HL-60 (cell line): Measurements from ENCODE around the gene INTS6L.

Source experiments
- DNase-seq, 2 experiments: peaks; one replicate each; pipeline ENCODE4 v3.0.0-alpha.2; 2010 to 2020; ENCODE audit warnings: low read depth in 1 of 2, low spot score in 1 of 2
- H3K27ac ChIP-seq: fragments of 250-450 bp; sonication (Bioruptor Pico); replicated peaks from 2 replicates; pipeline ENCODE4 v1.5.1; 2020; ENCODE audit warnings: mild to moderate bottlenecking, moderate library complexity
- H3K27me3 ChIP-seq: fragments of 250-450 bp; sonication (Bioruptor Pico); 2 replicates; pipeline ENCODE4 v1.5.1; 2021; ENCODE audit warnings: mild to moderate bottlenecking, moderate library complexity; ENCODE audit not compliant: insufficient read depth, poor library complexity, severe bottlenecking
- H3K4me3 ChIP-seq: replicated peaks from 2 replicates; pipeline ENCODE4 v1.5.1; 2011; ENCODE audit warnings: mild to moderate bottlenecking, control low read depth, low read length; ENCODE audit not compliant: insufficient read depth
- GABPA ChIP-seq: IDR thresholded peaks from 2 replicates; pipeline ENCODE4 v1.6.1; 2012; ENCODE audit warnings: low read depth
- POLR2AphosphoS5 ChIP-seq: IDR thresholded peaks from 2 replicates; pipeline ENCODE4 v1.6.1; 2012; ENCODE audit warnings: low read depth
- SPI1 ChIP-seq: IDR thresholded peaks from 2 replicates; pipeline ENCODE4 v1.6.1; 2012; ENCODE audit warnings: low read depth, mild to moderate bottlenecking, borderline replicate concordance
- TF ChIP-seq, protein P1 (sequence below): IDR thresholded peaks from 2 replicates; pipeline ENCODE4 v1.6.1; 2012; ENCODE audit warnings: low read depth; ENCODE audit not compliant: insufficient replicate concordance
- TF ChIP-seq, protein P2 (sequence below): IDR thresholded peaks from one replicate; pipeline ENCODE4 v1.5.1; 2011; ENCODE audit warnings: low read length, control low read depth, inconsistent platforms; ENCODE audit not compliant: insufficient read depth

The INTS6L gene

GRCh38 chrX:135512508-135513129 is 7.8 kb upstream of the INTS6L start:
- peak in 1 of 2 experiments; percentile 74 for DNase-seq
- Histone ChIP-seq H3K27ac (peak overlapping the region; percentile 85), H3K4me3 (no peak overlapping the region), H3K27me3 (no peaks in the 10 kb centered on the region)
- TF ChIP-seq, protein P1, sequence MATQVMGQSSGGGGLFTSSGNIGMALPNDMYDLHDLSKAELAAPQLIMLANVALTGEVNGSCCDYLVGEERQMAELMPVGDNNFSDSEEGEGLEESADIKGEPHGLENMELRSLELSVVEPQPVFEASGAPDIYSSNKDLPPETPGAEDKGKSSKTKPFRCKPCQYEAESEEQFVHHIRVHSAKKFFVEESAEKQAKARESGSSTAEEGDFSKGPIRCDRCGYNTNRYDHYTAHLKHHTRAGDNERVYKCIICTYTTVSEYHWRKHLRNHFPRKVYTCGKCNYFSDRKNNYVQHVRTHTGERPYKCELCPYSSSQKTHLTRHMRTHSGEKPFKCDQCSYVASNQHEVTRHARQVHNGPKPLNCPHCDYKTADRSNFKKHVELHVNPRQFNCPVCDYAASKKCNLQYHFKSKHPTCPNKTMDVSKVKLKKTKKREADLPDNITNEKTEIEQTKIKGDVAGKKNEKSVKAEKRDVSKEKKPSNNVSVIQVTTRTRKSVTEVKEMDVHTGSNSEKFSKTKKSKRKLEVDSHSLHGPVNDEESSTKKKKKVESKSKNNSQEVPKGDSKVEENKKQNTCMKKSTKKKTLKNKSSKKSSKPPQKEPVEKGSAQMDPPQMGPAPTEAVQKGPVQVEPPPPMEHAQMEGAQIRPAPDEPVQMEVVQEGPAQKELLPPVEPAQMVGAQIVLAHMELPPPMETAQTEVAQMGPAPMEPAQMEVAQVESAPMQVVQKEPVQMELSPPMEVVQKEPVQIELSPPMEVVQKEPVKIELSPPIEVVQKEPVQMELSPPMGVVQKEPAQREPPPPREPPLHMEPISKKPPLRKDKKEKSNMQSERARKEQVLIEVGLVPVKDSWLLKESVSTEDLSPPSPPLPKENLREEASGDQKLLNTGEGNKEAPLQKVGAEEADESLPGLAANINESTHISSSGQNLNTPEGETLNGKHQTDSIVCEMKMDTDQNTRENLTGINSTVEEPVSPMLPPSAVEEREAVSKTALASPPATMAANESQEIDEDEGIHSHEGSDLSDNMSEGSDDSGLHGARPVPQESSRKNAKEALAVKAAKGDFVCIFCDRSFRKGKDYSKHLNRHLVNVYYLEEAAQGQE: no peak
- peak; percentile 27; the same call in 1 of the 2 replicates for TF ChIP-seq SPI1

DNA sequence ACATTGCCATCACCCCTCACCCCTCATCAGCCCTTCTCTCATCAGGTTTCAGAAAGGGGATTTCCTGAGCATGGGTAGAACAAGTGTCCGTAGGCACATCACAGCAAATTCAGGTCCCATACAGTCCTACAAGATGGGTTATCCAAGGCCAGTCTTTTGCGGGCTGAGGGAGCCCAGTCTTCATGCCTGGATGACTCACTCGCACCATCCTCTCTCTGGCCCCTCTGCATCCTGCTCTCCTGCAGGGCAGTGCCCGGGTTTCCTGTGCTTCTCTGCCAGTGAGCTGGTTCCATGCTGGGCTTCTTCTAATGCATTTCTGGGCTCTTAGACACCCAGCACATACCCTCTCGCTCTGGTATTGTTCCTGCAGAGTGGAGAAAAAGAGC is 7.3 kb upstream of the INTS6L start:
- peak; percentile 37 to 39 for DNase-seq

GRCh38 chrX:135516376-135516775 is 4.1 kb upstream of the INTS6L start:
- no peaks in the 10 kb centered on the region for H3K27me3 ChIP-seq
- DNase-seq: peak in 1 of 2 experiments; percentile 69

More for the DNA sequence above, 7.3 kb upstream of the INTS6L start:
- Histone ChIP-seq H3K27me3 (no peaks in the 10 kb centered on the region), H3K27ac (peak overlapping the region; percentile 85), H3K4me3 (no peak overlapping the region)
- TF ChIP-seq GABPA: no peak
- TF ChIP-seq, protein P2, sequence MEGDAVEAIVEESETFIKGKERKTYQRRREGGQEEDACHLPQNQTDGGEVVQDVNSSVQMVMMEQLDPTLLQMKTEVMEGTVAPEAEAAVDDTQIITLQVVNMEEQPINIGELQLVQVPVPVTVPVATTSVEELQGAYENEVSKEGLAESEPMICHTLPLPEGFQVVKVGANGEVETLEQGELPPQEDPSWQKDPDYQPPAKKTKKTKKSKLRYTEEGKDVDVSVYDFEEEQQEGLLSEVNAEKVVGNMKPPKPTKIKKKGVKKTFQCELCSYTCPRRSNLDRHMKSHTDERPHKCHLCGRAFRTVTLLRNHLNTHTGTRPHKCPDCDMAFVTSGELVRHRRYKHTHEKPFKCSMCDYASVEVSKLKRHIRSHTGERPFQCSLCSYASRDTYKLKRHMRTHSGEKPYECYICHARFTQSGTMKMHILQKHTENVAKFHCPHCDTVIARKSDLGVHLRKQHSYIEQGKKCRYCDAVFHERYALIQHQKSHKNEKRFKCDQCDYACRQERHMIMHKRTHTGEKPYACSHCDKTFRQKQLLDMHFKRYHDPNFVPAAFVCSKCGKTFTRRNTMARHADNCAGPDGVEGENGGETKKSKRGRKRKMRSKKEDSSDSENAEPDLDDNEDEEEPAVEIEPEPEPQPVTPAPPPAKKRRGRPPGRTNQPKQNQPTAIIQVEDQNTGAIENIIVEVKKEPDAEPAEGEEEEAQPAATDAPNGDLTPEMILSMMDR: no peak
- TF ChIP-seq POLR2AphosphoS5: no peak

DNA sequence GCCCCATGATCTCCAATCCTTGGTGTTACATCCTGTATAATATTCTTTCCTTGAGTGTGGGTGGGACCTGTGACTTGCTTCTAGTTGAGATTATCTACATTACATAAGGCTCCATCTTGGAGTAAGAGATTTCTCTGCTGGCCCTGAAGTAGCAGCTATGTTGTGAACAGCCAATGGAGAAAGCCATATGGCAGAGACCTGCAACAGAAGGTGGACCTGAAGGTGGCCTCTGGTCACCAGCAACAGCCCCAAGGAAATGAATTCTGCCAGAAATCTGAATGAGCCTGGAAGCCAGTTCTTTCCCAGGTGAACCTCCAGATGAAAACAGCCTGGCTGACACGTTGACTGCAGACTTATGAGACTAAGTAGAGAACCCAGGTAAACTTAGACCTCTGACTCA is 2.3 kb upstream of the INTS6L start:
- Histone ChIP-seq H3K27ac (no peak overlapping the region), H3K27me3 (no peaks in the 10 kb centered on the region), H3K4me3 (no peak overlapping the region)
- TF ChIP-seq, protein P2: no peak
- TF ChIP-seq POLR2AphosphoS5 (no peak), GABPA (no peak), SPI1 (no peak)
- TF ChIP-seq, protein P1: no peak
- no peak for DNase-seq

More at GRCh38 chrX:135516376-135516775, 4.1 kb upstream of the INTS6L start:
- peak overlapping the region; percentile 61 for H3K27ac ChIP-seq
- no peak overlapping the region for H3K4me3 ChIP-seq
- TF ChIP-seq, protein P2: no peak
- peak; percentile 21; the same call in 1 of the 2 replicates for TF ChIP-seq SPI1
